HG03354 (cell line): ENCODE data around the gene NR0B2.

ENCODE experiments used
- ATAC-seq: cut with Tn5 transposase; IDR thresholded peaks from one replicate; pipeline ENCODE4 v1.9.1; 2021; ENCODE audit warnings: mild to moderate bottlenecking; ENCODE audit not compliant: unreplicated experiment, poor library complexity, severe bottlenecking

Gene NR0B2

DNA sequence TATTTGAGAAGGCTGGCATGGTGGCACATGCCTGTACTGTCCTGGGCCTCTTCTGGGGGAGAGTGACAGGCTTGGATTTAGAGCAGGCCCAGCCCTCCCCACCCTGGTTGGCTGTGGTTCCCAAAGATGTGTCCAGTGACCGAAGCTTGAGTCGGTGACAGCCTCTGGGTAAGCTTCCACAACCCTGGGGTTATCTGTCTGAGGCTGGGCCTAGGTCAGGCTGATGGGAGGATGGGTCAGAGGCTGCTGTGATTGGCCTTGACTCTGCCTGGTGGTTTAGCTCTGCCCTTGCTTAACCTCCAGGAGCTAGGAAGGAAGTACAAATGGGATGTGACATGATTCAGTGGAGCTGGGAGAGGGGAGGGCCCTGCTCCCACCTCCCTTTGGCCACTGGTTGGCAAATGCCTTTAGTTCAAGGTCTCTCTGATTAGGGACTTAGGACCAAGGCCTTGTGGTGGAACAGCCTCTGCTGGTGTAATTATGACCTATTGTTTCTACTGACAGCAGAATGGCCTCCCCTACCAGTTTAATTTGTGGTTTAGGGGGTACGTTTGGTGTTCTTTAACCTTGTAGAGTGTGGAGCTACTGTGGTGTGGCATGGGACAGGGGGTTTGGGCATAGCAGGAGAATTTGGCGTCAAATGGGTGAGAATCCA is 24.4 kb upstream of the NR0B2 start:
- ATAC-seq, result no peak

DNA sequence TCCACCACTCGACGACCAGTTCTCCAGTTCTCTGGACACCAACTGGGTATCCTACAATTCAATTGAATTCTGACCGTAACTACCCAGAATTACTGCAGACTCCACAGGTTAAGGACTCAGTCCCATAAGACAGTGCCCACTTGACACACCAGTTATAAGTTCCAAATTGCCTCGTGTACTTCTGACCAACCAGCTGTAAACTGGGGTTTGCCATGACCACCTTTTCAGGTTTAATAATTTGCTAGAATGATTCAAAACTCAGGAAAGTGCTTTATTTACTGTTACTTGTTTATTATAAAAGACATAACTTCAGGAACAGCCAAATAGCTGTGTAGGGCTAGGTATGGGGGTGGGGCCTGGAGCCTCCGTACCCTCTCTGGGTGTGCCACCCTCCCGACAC is 23.0 kb upstream of the NR0B2 start:
- ATAC-seq, result no peak

DNA sequence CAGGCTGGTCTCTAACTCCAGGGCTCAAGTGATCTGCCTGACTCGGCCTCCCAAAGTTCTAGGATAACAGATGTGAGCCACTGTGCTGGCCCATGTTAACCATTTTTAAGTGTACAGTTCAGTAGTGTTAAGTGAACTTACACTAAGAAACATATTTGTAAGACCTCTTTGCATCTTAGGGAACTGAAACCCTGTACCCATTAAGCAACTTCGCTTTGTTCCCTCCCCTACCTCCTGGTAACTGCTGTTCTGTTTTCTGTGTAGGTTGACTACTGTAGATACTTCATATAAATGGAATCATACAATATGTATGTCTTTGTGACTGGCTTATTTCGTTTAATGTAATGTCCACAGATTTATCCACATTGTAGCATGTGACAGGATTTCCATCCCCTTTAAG is 18.8 kb upstream of the NR0B2 start:
- ATAC-seq, result peak; percentile 58

DNA sequence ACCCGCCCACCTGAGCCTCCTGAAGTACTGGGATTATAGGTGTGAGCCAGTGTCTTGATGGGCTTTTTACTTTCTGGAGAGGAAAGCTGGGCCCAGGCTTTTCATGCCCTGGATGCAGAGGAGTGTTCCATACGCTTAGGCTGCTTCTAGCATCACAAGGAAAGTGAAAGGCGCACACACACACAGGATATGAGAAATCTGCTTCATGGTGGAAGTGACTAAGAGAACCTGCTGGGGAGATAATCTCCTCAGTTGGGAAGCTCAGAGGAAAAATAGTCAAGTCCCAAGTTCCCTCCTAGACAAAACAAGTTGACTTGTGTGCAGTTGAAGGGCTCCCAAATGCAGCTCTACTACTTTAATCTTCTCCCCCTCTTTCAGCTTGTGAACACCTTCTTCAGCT is 9.9 kb upstream of the NR0B2 start:
- ATAC-seq, result no peak

DNA sequence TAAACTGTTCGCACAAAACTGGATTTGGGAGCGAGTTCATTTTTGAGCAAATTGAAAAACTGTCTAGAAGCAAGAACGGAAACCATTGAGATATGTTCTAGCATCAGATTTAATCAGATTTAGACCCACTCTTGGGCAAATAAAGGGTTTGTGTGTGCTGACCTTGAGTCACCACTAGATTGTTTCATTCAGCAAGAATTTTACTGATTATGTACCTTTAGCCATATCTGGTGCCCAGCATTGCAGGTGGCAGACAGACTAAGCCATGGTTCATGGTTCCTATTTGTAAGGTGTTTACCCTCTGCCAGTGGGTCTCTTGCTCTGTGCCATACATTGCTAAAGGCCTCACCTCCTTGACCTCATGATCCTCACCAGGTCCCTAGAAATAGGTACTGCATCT is 9.1 kb upstream of the NR0B2 start:
- ATAC-seq, result no peak

DNA sequence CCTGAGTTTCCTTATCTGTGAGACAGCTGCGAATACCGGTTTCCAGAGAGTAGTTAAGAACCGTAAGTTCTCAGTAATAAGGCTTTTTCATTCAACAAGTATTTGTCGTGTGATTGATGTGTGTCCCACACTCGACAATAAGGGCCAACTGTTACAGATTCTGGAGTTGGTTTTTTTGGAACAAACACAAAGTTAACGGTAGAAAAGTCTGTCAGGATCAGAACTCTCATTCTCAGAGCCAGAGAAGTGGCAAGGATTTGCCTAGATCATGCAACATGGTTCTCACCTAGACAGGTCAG is 8.6 kb upstream of the NR0B2 start:
- ATAC-seq, result no peak

DNA sequence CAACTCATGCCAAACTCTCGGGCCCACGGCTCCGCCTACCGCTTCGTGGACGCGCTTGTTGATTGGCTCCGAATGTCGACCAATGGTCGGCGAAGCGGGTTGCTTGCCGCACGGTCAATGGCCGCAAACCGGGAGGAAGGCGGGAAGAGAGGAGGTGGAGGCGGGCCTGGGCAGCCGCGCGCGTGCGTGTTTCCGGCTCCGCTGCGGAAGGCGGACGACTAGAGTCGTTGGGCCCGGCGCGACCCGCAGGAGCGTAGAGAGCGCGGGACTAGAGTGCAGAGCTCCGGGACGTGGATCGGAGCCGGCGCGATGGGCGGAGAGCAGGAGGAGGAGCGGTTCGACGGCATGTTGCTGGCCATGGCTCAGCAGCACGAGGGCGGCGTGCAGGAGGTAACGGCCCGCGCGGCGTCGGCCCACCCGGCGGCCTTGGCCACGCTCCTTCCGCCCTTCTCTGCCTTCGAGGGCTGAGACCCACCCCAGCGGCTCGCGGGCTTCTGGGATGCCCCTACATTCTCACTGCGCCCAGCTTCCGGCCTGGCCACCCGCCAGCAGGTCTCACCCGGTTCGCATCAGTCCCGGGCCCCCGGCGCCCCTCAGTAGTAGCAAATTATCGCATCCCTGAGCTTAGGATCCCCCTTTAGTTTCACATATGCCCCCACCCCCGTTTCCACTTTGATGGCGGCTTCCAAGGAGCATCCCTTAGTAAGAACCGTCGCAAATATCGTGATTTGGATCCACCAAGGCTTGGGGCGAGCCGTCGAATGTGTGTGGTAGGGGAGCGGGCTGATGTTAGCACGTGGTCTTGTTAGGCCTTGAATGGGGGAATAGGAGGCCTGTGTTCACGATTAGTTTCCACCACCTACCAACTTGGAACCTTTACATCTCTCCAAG is 8.0 kb upstream of the NR0B2 start, which contains the start of gene NUDC:
Gene NUDC, plus strand, starts transcription at position 204 of the 891 bp plus-strand sequence. Its CDS starts 106 bp downstream, at position 310.
- peak; percentile 97 for ATAC-seq

DNA sequence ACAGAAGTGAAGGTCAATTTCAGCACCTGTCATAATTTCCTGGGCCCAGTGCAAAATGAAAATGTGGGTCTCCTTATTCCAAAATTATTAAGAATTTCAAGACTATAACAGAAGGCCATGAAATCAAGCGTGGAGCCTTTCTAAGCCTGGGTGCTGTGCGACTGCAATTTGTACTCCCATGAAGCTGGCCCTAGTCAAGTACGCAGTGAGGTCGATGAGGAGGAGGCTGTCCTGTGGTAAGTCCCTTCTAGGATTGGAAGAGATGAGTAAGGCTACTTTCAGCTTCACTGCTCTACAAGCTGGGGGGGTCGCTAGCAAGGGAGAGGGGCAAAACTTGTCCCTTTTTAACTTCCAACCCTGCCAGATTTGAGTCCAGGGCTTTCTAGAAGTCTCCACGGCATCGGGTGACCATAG is 7.4 kb upstream of the NR0B2 start:
- ATAC-seq, result peak; percentile 34

DNA sequence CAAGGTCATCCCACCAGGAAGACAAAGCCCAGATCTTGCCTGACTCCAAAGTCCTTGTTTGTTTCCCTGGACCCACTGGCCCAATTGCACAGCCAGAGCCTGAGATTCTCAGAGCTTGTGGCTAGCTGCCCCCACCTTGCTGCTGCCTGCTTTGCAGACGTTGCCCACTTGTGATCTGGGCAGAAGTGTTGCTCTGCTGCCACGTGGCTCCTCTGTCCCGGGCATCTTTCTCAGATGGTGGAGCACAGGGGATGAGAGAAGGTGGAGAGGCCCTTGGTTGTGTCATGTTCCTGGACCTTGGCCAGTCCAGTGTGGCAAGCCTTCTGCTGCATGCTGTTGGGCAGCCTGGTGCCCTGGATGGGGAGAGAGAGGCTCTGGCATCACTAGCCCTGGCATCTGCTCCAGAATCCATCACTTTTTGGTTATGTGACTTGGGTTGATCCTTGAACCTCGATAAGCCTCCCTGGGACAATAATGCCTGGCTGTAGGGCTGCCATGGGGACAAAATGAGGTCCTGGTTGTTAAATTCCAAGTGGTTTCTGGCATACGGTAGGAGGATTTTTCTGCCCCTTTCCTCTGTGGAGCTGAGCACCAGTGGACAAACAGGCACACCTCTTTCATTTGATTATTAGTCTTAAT is 1.5 kb upstream of the NR0B2 start:
- no peak for ATAC-seq

DNA sequence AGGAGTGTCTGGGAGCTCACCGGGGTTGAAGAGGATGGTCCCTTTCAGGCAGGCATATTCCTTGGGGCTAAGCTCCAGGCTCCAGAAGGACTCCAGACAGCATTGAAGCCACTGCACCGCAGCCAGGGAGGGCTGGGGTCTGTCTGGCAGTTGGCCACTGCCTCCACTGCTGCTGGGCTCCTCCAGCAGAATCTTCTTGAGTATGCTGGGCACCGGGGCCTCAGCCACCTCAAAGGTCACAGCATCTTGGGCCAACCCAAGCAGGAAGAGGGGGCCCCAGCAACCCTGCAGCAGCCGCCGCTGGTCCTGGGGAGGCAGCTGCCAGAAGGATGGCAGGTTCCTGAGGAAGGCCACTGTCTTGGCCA is 404 bp downstream of the NR0B2 start:
- ATAC-seq, result no peak

DNA sequence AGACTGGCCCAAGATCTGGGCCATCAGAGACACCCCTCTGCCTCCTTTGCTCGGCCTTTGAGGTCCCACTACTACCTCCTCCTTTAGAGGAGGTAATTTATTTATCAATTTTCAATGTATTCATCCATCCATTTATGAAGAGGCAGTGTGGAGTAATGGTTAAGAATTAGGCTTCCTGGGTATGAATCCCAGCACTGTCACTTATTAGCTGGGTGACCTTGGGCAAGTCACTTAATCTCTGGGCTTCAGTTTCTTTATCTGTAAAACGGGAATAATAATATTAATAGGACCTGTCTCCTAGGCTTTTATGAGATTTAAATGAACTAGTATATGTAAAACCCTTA is 1.7 kb downstream of the NR0B2 start:
- no peak for ATAC-seq

DNA sequence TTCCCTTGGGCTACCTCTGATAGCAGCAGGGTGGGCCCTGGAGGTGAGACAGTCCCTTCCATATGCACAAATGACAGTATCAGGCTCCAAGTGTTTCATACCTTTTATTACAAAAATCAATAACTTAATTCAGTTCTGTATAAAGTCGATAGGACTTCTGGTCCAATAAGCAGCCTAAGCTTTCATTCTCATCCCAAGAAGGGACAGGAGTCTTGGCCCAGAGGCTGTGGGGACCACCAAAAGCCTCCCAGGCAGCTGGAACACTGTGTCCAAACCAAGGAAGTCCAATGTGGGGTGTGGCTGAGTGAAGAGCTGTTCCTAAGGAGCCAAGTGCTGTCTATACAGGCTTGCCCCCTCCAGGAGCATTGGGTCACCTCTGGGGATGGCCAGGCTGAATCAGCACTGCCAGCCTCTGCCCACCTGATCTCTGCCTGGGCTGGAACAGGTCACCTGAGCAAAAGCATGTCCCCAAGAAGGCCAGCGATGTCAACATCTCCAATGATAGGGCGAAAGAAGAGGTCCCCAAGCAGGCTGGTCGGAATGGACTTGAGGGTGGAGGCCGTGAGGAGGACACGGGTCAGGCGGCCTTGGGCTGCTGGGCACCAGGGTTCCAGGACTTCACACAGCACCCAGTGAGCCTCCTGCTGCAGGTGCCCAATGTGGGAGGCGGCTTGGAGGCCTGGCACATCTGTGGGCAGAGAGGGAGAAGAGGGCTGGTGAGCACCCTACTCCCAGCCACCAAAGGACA is 2.2 kb downstream of the NR0B2 start:
- ATAC-seq, result no peak

DNA sequence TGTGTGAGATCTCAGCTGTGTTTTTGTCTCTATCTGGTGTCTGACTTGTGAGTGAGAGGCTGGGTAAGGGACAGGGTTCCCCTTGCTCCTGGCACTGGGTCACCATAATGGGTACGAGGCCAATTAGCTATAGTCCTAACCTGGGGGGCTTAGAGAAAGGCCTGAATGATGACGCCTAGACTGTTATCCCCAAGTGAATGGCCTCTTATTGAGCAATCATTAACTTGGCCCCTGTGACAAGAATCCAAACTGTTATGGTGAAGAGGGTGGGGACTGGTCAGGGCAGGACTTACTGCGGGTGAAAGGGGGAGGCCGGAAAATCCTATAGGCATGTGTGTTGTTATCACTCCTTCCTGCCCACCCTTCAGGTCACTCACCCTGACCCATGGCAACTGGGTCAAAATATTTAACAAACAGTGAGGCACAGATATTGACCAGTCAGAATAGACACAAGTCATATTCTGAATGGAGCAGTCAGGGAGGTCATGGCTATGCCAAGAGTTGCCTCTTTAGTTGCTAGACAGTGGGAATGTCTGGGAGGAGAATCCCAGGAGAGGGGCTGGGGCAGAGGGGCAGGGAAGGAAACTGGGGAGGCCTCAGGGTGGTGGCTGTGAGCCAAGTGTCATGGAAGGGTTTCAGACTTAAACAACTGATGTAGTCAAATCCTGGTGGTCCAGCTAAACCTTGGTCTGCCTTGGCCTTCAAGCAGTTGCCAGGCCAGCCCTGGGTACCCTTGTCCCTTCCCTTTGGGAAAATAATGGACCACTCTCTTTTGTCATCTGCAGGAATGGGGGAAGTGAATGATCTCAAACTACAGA is 3.2 kb downstream of the NR0B2 start:
- ATAC-seq, result no peak

DNA sequence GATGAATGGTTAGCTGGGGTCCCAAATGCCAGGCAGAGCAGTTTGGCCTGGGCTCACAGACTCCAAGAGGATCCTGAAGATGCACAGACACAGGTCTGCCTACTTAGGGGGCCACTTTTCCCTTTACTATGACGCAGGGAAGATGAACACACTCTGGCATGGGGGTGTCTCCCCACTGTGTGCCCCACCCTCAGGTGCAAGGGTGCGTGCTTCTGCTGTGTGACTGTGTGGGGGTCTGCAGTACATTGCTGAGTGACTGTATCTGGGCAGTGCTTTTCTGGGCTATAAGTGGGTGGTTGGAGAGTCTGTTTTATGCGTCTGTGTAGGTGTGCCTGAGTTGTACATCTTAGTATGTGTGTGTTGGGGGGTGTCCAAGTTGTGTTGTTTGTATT is 3.8 kb downstream of the NR0B2 start:
- ATAC-seq, result no peak

DNA sequence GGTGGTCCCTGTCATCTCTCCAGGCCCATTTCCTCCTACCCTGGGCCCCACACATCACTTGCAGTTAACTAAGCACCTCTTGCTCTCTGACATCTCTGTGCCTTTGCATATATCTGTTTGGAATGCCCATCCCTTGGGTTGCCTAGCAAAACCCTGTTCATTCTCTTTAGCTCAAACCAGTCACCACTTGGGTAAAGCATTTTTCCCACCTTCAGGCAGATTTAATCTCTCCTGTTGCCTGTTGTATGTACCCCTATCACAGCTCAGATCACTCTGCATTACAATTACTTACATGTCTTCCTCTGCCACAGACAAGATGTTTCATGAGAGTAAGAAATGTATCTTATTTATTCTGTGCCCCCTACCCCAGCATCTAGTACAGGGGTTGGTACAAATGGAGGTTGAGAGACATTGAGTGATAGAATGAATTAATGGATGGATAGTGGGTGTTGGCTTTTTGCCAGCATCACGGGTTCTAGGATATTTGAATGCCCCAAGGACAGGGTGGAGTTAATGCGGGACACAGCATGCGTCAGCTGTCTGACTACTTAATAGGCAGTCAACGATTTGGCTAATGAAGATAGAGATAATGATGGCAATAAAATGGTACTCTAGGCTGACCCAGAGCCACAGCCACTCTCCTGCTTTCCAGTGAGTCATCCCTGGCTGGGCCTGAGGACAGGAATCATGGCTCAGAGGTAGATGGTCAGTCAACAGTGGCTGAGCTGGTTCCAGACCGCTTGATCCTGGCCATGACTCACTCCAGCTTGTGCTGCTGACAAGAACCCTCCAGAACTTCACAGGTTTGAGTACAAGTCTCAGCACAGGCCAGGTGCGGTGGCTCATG is 6.5 kb downstream of the NR0B2 start:
- ATAC-seq, result no peak

DNA sequence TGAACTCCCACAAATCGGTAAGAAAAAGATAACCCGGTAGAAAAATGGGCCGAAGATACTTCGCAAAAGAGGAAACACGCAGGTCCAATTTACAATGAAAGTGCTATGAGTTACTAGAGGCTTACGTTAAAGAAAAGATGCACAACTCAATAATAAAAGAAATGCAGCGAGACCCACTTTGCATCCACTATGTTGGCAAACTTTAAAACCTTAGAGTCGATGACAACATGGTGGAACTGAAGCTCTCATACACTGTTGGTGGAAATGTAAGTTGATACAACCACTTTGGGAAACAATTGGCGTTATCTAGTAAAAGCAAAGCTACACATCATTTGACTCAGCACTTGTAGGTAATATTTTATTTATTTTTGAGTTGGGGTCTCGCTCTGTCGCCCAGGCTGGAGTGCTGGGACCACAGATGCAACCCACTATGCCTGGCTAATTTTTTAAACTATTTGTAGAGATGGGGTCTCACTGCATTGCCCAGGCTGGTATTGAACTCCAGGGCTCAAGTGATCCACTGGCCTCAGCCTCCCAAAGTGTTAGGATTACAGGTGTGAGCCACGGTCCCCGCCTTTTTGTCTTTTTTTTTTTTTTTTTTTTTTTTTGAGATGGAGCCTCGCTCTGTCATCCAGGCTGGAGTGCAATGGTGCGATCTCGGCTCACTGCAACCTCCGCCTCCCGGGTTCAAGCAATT is 12.8 kb downstream of the NR0B2 start:
- ATAC-seq, result no peak

DNA sequence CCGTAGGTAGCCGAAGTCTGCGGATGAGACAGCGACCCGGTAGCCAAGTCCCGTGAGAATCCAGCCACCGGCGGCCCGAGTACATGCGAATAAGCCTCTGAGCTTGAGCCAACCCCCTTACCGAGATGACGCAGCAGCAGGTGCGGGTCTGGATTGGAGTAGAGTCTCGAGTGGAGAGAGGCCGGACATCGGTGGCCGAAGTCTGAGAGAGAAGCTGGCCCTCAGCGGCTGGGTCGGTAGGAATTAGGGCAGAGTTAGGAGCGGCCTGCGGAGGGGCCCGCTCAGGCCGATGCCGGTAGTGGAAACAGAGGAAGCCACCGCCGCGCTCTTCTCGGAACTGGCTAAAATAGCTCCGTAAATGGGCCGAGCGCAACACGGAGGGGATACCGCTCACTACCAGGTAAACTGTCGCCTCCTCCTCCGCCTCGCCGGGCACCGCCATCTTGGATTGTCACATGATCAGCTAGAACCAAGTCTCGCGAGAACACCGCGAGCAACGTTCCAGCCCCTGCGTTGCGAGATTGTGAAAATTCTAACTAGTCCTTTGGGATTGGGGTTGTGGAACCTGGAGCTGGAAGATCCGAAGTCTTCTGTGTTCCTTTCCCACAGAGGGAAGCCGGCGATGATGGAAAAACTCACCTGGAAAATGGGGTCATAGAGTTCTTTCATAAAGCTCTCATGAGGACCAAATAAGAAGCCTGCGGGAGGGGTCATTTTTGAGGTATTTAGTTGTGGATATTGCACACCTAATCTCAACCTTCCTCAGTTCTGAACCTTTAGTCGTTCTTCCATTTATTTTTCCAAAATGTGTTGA is 13.6 kb downstream of the NR0B2 start, which contains the start of gene GPATCH3:
Gene GPATCH3, minus strand, starts transcription at position 467 of the 814 bp plus-strand sequence. Its CDS starts 25 bp downstream, at position 442.
- peak; percentile 87 for ATAC-seq
